Caco-2 (cell line): ENCODE data around the gene PRKCB. TPM values are rescaled to one million over a fixed set of nuclear protein-coding genes. Genes with fewer than 3 reads are reported as not detected.

ENCODE experiments used
- Bru-seq: library from RNA; stranded (reverse); fragments of 400-500 nt; gene quantifications from one replicate; lab custom pipeline; 2021; lab: Mats Ljungman, UMichigan
- BruChase-seq, 2 experiments: library from RNA; stranded (reverse); fragments of 400-500 nt; gene quantifications; one replicate each; lab custom pipeline; 2021; lab: Mats Ljungman, UMichigan
- BruUV-seq: library from RNA; stranded (reverse); fragments of 400-500 nt; replicated peaks from 2 replicates; lab custom pipeline; 2021; lab: Mats Ljungman, UMichigan
- CTCF ChIA-PET: fragments of 300-600 bp; sonication (Branson Sonifier 250); formaldehyde crosslinking; loops from one replicate; lab custom pipeline; 2022; ENCODE audit warnings: antibody characterized with exemption; lab: Charles Lee
- POLR2A ChIA-PET: fragments of 300-600 bp; sonication (Branson Sonifier 250); formaldehyde crosslinking; loops from one replicate; lab custom pipeline; 2022; ENCODE audit warnings: antibody characterized with exemption; lab: Charles Lee
- DNase-seq, 2 experiments: peaks; one replicate each; pipeline versions ENCODE4 v3.0.0 to v3.0.0-alpha.2; 2020 to 2022
- H3K27me3 ChIP-seq: replicated peaks from 2 replicates; pipeline ENCODE4 v1.6.0; 2011; ENCODE audit warnings: low read length; ENCODE audit not compliant: control insufficient read depth, insufficient read depth
- H3K36me3 ChIP-seq: 2 replicates; pipeline ENCODE4 v1.5.1; 2011; ENCODE audit warnings: low read length; ENCODE audit not compliant: control insufficient read depth, insufficient read depth
- H3K4me1 ChIP-seq: fragments of 250-450 bp; sonication (Bioruptor Pico); 2 replicates; pipeline ENCODE4 v1.5.1; 2020; ENCODE audit warnings: mild to moderate bottlenecking
- H3K4me3 ChIP-seq: 2 replicates; pipeline ENCODE4 v1.5.1; 2011; ENCODE audit warnings: low read depth, mild to moderate bottlenecking, control low read depth, low read length
- H3K9me3 ChIP-seq: fragments of 250-450 bp; sonication (Bioruptor Pico); 2 replicates; pipeline ENCODE4 v1.5.1; 2020; ENCODE audit warnings: mild to moderate bottlenecking, moderate library complexity
- H3K27ac Mint-ChIP-seq: one replicate; pipeline ENCODE4 v1.8.0; 2022; ENCODE audit warnings: mixed read lengths; ENCODE audit not compliant: unreplicated experiment
- H3K27me3 Mint-ChIP-seq: one replicate; pipeline ENCODE4 v1.8.0; 2022; ENCODE audit warnings: mixed read lengths; ENCODE audit not compliant: insufficient read depth, unreplicated experiment
- H3K36me3 Mint-ChIP-seq: one replicate; pipeline ENCODE4 v1.8.0; 2022; ENCODE audit warnings: mild to moderate bottlenecking, mixed read lengths; ENCODE audit not compliant: insufficient read depth, unreplicated experiment
- H3K4me1 Mint-ChIP-seq: one replicate; pipeline ENCODE4 v1.8.0; 2022; ENCODE audit warnings: low read depth, mixed read lengths; ENCODE audit not compliant: unreplicated experiment
- H3K4me3 Mint-ChIP-seq: one replicate; pipeline ENCODE4 v1.8.0; 2022; ENCODE audit warnings: mild to moderate bottlenecking, moderate library complexity, mixed read lengths; ENCODE audit not compliant: unreplicated experiment
- H3K9me3 Mint-ChIP-seq: one replicate; pipeline ENCODE4 v1.8.0; 2022; ENCODE audit warnings: mixed read lengths; ENCODE audit not compliant: unreplicated experiment
- intact Hi-C: fragments of 100-400 bp; cut with micrococcal nuclease; formaldehyde crosslinking; loops from one replicate; pipeline ENCODE4 v1.10.0; 2022; ENCODE audit not compliant: unreplicated experiment
- long read RNA-seq: library from polyadenylated mRNA; stranded (forward); transcript quantifications from one replicate; pipeline ENCODE4 v2.0.0, GENCODE V29; 2022
- total RNA-seq: library from RNA; stranded (reverse); gene quantifications from 2 replicates; pipeline ENCODE4 v1.2.3, GENCODE V29; 2022
- TF ChIP-seq, protein P1 (sequence below), 2 experiments: fragments of 200-600 bp in 1 of 2; IDR thresholded peaks; 1 replicate in 1 of 2; 2 replicates in 1 of 2; pipeline versions ENCODE4 v1.5.1 to v1.8.0; 2011 to 2022; ENCODE audit warnings: antibody characterized with exemption in 1 of 2, control low read depth in 1 of 2, inconsistent platforms in 1 of 2, low read depth in 1 of 2, low read length in 1 of 2, mild to moderate bottlenecking in 1 of 2, moderate library complexity in 1 of 2; ENCODE audit not compliant: insufficient read depth in 1 of 2, severe bottlenecking in 1 of 2, unreplicated experiment in 1 of 2

Gene PRKCB
- not detected in 2 replicates for total RNA-seq
- Bru-seq, nascent RNA, result percentile 6 among the genes with signal in this experiment
- BruChase-seq, experiment 1, labeled RNA remaining after a 2-hour chase, result percentile 6 among the genes with signal in this experiment
- percentile 2 among the genes with signal in this experiment for BruChase-seq, experiment 2, labeled RNA remaining after a 6-hour chase
- long read RNA-seq, partial matches to known transcripts, result 0 of 1 reads
- long read RNA-seq, other reads (novel, unspliced or antisense), result 1 of 1 reads

DNA sequence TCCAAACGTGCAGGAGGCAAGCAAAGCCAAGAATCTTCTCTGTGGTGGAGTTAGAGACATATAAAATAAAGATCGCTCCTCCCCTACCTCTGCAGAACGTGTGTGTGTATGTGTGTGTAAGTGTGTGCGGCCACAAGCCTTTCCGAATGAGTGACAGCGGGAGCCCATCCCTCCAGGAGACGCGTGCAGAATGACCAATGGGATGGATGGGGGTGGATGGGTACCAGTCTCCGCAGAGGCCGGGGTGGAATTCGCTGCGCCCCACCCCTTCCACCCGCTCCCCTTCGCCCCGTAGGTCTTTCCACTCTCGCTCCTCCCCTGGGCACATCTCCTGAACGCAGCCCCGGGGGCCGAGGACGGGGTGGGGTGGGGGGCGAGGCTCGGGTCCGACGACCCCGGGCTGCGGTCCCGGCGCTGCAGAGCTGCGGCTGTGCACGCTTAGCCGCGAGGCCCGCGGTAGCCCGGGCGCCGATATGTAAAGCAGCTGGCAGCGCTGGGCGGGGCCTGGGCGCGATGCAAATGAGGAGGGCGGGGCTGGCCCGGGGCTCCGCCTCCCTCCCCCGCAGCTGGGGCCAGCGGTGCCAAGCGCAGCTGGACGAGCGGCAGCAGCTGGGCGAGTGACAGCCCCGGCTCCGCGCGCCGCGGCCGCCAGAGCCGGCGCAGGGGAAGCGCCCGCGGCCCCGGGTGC is at the start of gene PRKCB:
PRKCB (plus strand) TSS at position 594 of the 688 bp plus-strand sequence.
- no peaks in the 10 kb centered on the region for H3K4me1 ChIP-seq
- intact Hi-C loops, result no loop called here
- H3K27me3 Mint-ChIP-seq, result peaks cover 25% of the 10 kb centered on the region
- peaks cover 10% of the 10 kb centered on the region for H3K9me3 Mint-ChIP-seq
- TF ChIP-seq, protein P1, sequence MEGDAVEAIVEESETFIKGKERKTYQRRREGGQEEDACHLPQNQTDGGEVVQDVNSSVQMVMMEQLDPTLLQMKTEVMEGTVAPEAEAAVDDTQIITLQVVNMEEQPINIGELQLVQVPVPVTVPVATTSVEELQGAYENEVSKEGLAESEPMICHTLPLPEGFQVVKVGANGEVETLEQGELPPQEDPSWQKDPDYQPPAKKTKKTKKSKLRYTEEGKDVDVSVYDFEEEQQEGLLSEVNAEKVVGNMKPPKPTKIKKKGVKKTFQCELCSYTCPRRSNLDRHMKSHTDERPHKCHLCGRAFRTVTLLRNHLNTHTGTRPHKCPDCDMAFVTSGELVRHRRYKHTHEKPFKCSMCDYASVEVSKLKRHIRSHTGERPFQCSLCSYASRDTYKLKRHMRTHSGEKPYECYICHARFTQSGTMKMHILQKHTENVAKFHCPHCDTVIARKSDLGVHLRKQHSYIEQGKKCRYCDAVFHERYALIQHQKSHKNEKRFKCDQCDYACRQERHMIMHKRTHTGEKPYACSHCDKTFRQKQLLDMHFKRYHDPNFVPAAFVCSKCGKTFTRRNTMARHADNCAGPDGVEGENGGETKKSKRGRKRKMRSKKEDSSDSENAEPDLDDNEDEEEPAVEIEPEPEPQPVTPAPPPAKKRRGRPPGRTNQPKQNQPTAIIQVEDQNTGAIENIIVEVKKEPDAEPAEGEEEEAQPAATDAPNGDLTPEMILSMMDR (IDR thresholded peaks at IDR 0.05; ENCODE audit: insufficient read depth in 1 of 2, low read depth in 1 of 2, low read length in 1 of 2, severe bottlenecking in 1 of 2, unreplicated experiment in 1 of 2), result no peak
- POLR2A ChIA-PET, result no interaction called here
- H3K27ac Mint-ChIP-seq, result no peak within 1 kb of the TSS
- no TSS peak for BruUV-seq
- peak within 1 kb of the TSS; percentile 67 for H3K4me3 Mint-ChIP-seq
- H3K4me3 ChIP-seq, result peak within 1 kb of the TSS; percentile 4; the same call in 1 of the 2 replicates
- peaks cover 7% of the 10 kb centered on the region for H3K4me1 Mint-ChIP-seq
- H3K36me3 Mint-ChIP-seq, result no peaks in the 10 kb centered on the region
- CTCF ChIA-PET, result no interaction called here
- no peaks in the 10 kb centered on the region for H3K36me3 ChIP-seq
- peak; percentile 42 to 55 for DNase-seq
- H3K27me3 ChIP-seq, result no peaks in the 10 kb centered on the region
- no peaks in the 10 kb centered on the region for H3K9me3 ChIP-seq

DNA sequence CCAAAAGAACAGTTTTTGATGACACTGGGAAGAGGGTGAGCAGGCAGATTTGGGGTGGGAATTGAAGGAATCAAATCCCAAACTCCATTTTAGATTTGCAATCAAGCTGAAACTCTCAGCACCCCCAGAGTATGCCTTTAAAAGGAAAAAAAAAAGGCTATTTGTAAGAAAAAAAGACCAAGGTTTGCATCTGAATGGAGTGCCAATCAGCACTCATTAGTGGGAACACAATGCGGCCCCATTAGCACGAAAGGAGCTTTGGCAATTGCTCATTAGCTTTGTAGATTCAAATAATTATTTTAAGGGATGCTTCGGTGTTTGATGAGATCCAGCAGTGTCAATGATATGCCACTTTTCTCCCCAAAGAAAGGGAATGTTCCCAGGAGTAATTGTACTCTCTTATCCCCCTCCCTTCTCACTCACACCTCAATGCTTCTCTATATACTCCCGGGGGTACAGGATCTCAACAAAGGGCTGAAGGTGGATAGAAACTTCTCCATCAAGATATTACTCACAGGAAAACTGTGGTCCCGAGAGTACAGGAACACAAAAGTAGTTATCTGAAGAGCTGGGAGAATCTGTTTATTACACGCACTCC is 48.7 kb upstream of the PRKCB start:
- ChIA-PET POLR2A (no interaction called here), CTCF (interaction anchor here (0.6 to 0.7 kb wide), 2 partner anchors 19 to 52 kb away, joined by 3 read pairs; no protein-coding TSS in a partner anchor)
- no peaks in the 10 kb centered on the region for H3K4me1 Mint-ChIP-seq
- TF ChIP-seq, protein P1 (IDR thresholded peaks at IDR 0.05; ENCODE audit: insufficient read depth in 1 of 2, low read depth in 1 of 2, low read length in 1 of 2, severe bottlenecking in 1 of 2, unreplicated experiment in 1 of 2), result no peak
- no peak overlapping the region for H3K27ac Mint-ChIP-seq
- H3K4me1 ChIP-seq, result no peaks in the 10 kb centered on the region
- no peaks in the 10 kb centered on the region for H3K27me3 ChIP-seq
- DNase-seq, result no peak
- H3K36me3 ChIP-seq, result no peaks in the 10 kb centered on the region
- no peak overlapping the region for H3K4me3 Mint-ChIP-seq
- no peak overlapping the region for H3K4me3 ChIP-seq
- no peaks in the 10 kb centered on the region for H3K36me3 Mint-ChIP-seq
- no peaks in the 10 kb centered on the region for H3K9me3 ChIP-seq
- H3K27me3 Mint-ChIP-seq, result peaks cover 7% of the 10 kb centered on the region
- intact Hi-C loops, result no loop called here
- no peaks in the 10 kb centered on the region for H3K9me3 Mint-ChIP-seq
- BruUV-seq, result no TSS peak

DNA sequence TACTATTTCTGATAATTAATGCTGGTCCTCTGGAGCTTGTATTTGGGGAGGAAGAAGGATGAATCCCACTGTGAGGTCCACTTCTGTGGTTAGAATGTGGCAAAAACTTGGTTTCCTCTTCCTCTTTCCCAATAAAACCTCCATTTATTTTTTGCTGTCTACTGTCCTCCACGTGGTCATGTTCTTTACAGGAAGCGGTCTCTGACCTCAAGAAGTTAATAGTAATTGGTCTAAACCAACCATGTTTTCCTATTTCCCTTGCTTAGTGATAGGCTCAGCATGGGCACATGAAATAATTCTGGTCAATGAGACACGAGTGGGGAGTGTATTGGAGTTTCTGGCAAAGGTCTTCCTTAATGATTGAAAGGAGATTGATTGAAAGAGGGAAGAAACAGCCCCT is 47.1 kb upstream of the PRKCB start:
- H3K36me3 ChIP-seq, result no peaks in the 10 kb centered on the region
- Mint-ChIP-seq H3K9me3 (no peaks in the 10 kb centered on the region), H3K36me3 (no peaks in the 10 kb centered on the region), H3K4me1 (no peaks in the 10 kb centered on the region), H3K27ac (no peak overlapping the region), H3K27me3 (peaks cover 4% of the 10 kb centered on the region), H3K4me3 (no peak overlapping the region)
- intact Hi-C loops, result no loop called here
- TF ChIP-seq, protein P1 (IDR thresholded peaks at IDR 0.05; ENCODE audit: insufficient read depth in 1 of 2, low read depth in 1 of 2, low read length in 1 of 2, severe bottlenecking in 1 of 2, unreplicated experiment in 1 of 2), result no peak
- no peak overlapping the region for H3K4me3 ChIP-seq
- ChIA-PET POLR2A (no interaction called here), CTCF (no interaction called here)
- H3K4me1 ChIP-seq, result no peaks in the 10 kb centered on the region
- H3K27me3 ChIP-seq, result no peaks in the 10 kb centered on the region
- H3K9me3 ChIP-seq, result no peaks in the 10 kb centered on the region
- BruUV-seq, result no TSS peak
- no peak for DNase-seq
